Choroid plexus epithelial cell (primary cell): ENCODE results near the gene ZMIZ1.

Experiments
- DNase-seq: peaks from one replicate; pipeline ENCODE4 v3.0.0-alpha.2; 2010; ENCODE audit warnings: low read depth
- H3K4me3 ChIP-seq: 2 replicates; pipeline ENCODE4 v1.5.1; 2011; ENCODE audit warnings: low read depth, mild to moderate bottlenecking, control low read depth, low read length, moderate library complexity
- CTCF ChIP-seq: conservative IDR thresholded peaks from 2 replicates; pipeline ENCODE4 v1.5.1; 2011; ENCODE audit warnings: low read depth, mild to moderate bottlenecking, control low read depth, inconsistent platforms, low read length, moderate library complexity

ZMIZ1 gene

GRCh38 chr10:79224992-79225391 lies 156.2 kb downstream of the ZMIZ1 start:
- no peak for TF ChIP-seq CTCF
- H3K4me3 ChIP-seq = no peak overlapping the region
- DNase-seq = no peak

- no peak for DNase-seq
- H3K4me3 ChIP-seq = no peak overlapping the region
- TF ChIP-seq CTCF = no peak
These were observed 157.9 kb downstream of the ZMIZ1 start for GRCh38 chr10:79226391-79227245.

GRCh38 chr10:79229071-79229541 lies 160.3 kb downstream of the ZMIZ1 start:
- H3K4me3 ChIP-seq = no peak overlapping the region
- no peak for DNase-seq
- TF ChIP-seq CTCF = no peak

GRCh38 chr10:79229830-79230327 lies 161.1 kb downstream of the ZMIZ1 start:
- TF ChIP-seq CTCF = no peak
- H3K4me3 ChIP-seq = no peak overlapping the region
- DNase-seq = no peak

GRCh38 chr10:79230328-79230830 lies 161.6 kb downstream of the ZMIZ1 start:
- no peak for DNase-seq
- no peak overlapping the region for H3K4me3 ChIP-seq
- TF ChIP-seq CTCF = no peak

GRCh38 chr10:79230850-79231249 lies 162.1 kb downstream of the ZMIZ1 start:
- no peak for DNase-seq
- no peak overlapping the region for H3K4me3 ChIP-seq
- TF ChIP-seq CTCF = no peak
